K562 (cell line): Measurements from ENCODE around the gene C1QC. TPM values are rescaled to one million over a fixed set of nuclear protein-coding genes. Genes with fewer than 3 reads are reported as not detected.

Experiments
- ATAC-seq: fragments of 200-7000 bp; cut with Tn5 transposase; 3 replicates; pipeline ENCODE4 v1.9.1; 2020; ENCODE audit warnings: moderate library complexity
- BruUV-seq: library from RNA; stranded (reverse); fragments of 400-500 nt; replicated peaks from 2 replicates; lab custom pipeline; 2021; lab: Mats Ljungman, UMichigan
- CTCF ChIA-PET: fragments of 300-600 bp; formaldehyde crosslinking; extraction: SDS; loops from one replicate; lab custom pipeline; 2021; ENCODE audit warnings: low intra/inter-chr PET ratio; lab: Yijun Ruan, JAX
- POLR2A ChIA-PET: fragments of 300-600, 350-650 bp; sonication (Branson Sonifier 250); formaldehyde crosslinking; extraction: SDS; loops from one replicate; lab custom pipeline; 2021; ENCODE audit warnings: antibody characterized with exemption, inconsistent platforms; lab: Yijun Ruan, JAX
- DNase-seq, 4 experiments: peaks; one replicate each; pipeline versions ENCODE4 v3.0.0 to v3.0.0-alpha.2; 2011 to 2018; ENCODE audit warnings: low spot score in 3 of 4, mixed read lengths in 3 of 4; ENCODE audit errors: extremely low read depth in 1 of 4
- FAIRE-seq: peaks from 2 replicates; lab custom pipeline; 2011; peaks lifted over from hg19 to GRCh38; lab: Jason Lieb, UNC
- H2AFZ ChIP-seq: 2 replicates; pipeline ENCODE4 v1.6.0; 2011; ENCODE audit warnings: low read depth, low read length, control low read depth, inconsistent platforms
- H3K27ac ChIP-seq: fragments of 200-600 bp; 3 replicates; pipeline ENCODE4 v1.8.0; 2011; ENCODE audit warnings: low read depth, mild to moderate bottlenecking, control low read depth, inconsistent platforms, low read length, moderate library complexity, mixed read lengths; ENCODE audit errors: extremely low read depth
- H3K27me3 ChIP-seq, 2 experiments: fragments of 300-600 bp in 1 of 2; 2 replicates in 1 of 2; 3 replicates in 1 of 2; pipeline versions ENCODE4 v1.6.0 to v1.8.0; 2011; ENCODE audit warnings: inconsistent platforms in 2 of 2, low read length in 2 of 2, mild to moderate bottlenecking in 1 of 2, mixed read lengths in 1 of 2, moderate library complexity in 1 of 2; ENCODE audit not compliant: control insufficient read depth in 2 of 2, insufficient read depth in 2 of 2
- H3K36me3 ChIP-seq: fragments of 300-600 bp; 3 replicates; pipeline ENCODE4 v1.8.0; 2011; ENCODE audit warnings: mild to moderate bottlenecking, low read length, inconsistent platforms; ENCODE audit not compliant: control insufficient read depth, insufficient read depth
- H3K4me1 ChIP-seq, 2 experiments: fragments of 200-600 bp in 1 of 2; replicated peaks in 1 of 2; 2 replicates in 1 of 2; 3 replicates in 1 of 2; pipeline versions ENCODE4 v1.5.1 to v1.8.0; 2011; ENCODE audit warnings: inconsistent platforms in 2 of 2, low read length in 2 of 2, mild to moderate bottlenecking in 1 of 2, mixed read lengths in 1 of 2, moderate library complexity in 1 of 2; ENCODE audit not compliant: control insufficient read depth in 2 of 2, insufficient read depth in 2 of 2
- H3K4me2 ChIP-seq: 2 replicates; pipeline ENCODE4 v1.6.1; 2011; ENCODE audit warnings: low read length, control low read depth, inconsistent platforms, mixed read lengths; ENCODE audit not compliant: insufficient read depth
- H3K4me3 ChIP-seq: fragments of 200-600 bp; sonication (generic), shearing (Covaris generic); 2 replicates; pipeline ENCODE4 v1.5.1; 2016; ENCODE audit warnings: control low read depth, inconsistent platforms
- H3K79me2 ChIP-seq: fragments of 200-600 bp; 3 replicates; pipeline ENCODE4 v1.8.0; 2011; ENCODE audit warnings: low read length, inconsistent platforms; ENCODE audit not compliant: control insufficient read depth, insufficient read depth
- H3K9ac ChIP-seq, 2 experiments: 2 replicates each; pipeline versions ENCODE4 v1.6.0 to v1.6.1; 2011; ENCODE audit warnings: low read depth in 2 of 2, low read length in 2 of 2, control low read depth in 1 of 2, inconsistent platforms in 1 of 2, mild to moderate bottlenecking in 1 of 2, mixed read lengths in 1 of 2; ENCODE audit not compliant: insufficient read depth in 1 of 2
- H3K9me1 ChIP-seq: one replicate; pipeline ENCODE4 v1.6.0; 2011; ENCODE audit warnings: inconsistent platforms, mild to moderate bottlenecking, low read length, moderate library complexity; ENCODE audit not compliant: control insufficient read depth, insufficient read depth
- H3K9me3 ChIP-seq: replicated peaks from 2 replicates; pipeline ENCODE4 v1.5.1; 2011; ENCODE audit warnings: low read depth, low read length, inconsistent platforms; ENCODE audit not compliant: control insufficient read depth, insufficient read depth
- H4K20me1 ChIP-seq: replicated peaks from 2 replicates; pipeline ENCODE4 v1.6.1; 2011; ENCODE audit warnings: low read length, inconsistent platforms, mixed read lengths; ENCODE audit not compliant: control insufficient read depth, insufficient read depth
- BRCA1 ChIP-seq, 2 experiments: fragments of 450-650 bp in 1 of 2; sonication (generic) in 1 of 2; formaldehyde crosslinking in 1 of 2; IDR thresholded peaks; 2 replicates each; pipeline versions ENCODE4 v1.5.0 to v1.6.1; 2017 to 2020; ENCODE audit warnings: mild to moderate bottlenecking in 1 of 2, missing genetic modification reagents in 1 of 2
- CEBPB ChIP-seq: fragments of 450-650 bp; IDR thresholded peaks from 2 replicates; pipeline ENCODE4 v1.6.1; 2016; ENCODE audit warnings: missing genetic modification characterization, missing compliant biosample characterization
- RAD21 ChIP-seq, 2 experiments: fragments of 250-450 bp in 1 of 2; fragments of 450-650 bp in 1 of 2; sonication (Bioruptor Pico) in 1 of 2; formaldehyde crosslinking in 1 of 2; IDR thresholded peaks in 1 of 2; conservative IDR thresholded peaks in 1 of 2; 2 replicates each; pipeline versions ENCODE4 v1.4.0 to v1.8.0; 2020 to 2022; ENCODE audit warnings: mild to moderate bottlenecking in 2 of 2, moderate library complexity in 1 of 2
- THAP7 ChIP-seq: fragments of 250-450 bp; sonication (Bioruptor Pico); IDR thresholded peaks from 2 replicates; pipeline ENCODE4 v1.5.0; 2021
- ZNF75A ChIP-seq: fragments of 450-650 bp; formaldehyde crosslinking; IDR thresholded peaks from 2 replicates; pipeline ENCODE4 v1.4.0; 2020; ENCODE audit warnings: mild to moderate bottlenecking
- WGBS: fragments of 100-300 bp; shearing (Covaris generic); methylation state at CpG from one replicate; pipeline ENCODE4 v1.1.6; 2016; ENCODE audit warnings: low coverage, mixed read lengths; ENCODE audit not compliant: insufficient coverage; ENCODE audit errors: missing lambda C conversion rate; 5-methylcytosine and 5-hydroxymethylcytosine counted together
- in situ Hi-C: fragments of 300-500 bp; cut with MboI; formaldehyde crosslinking; loops from 4 replicates; pipeline ENCODE4 v1.15.0; 2018; ENCODE audit warnings: inconsistent platforms, mixed read lengths
- intact Hi-C: fragments of 100-400 bp; cut with micrococcal nuclease; formaldehyde crosslinking; loops from 2 replicates; pipeline ENCODE4 v1.14.2; 2022
- polyA plus RNA-seq, 8 experiments: library from polyadenylated mRNA; depleted of rRNA in 4 of 8; stranded (reverse) in 5 of 8; unstranded in 3 of 8; fragments of >200 nt; fragmentation: Nextera tagmentation in 2 of 8; fragmentation: Illumina TruSeq in 1 of 8; extraction: Ambion mirVana in 2 of 8; extraction: Trizol in 1 of 8; gene quantifications; 2 replicates each; pipeline versions ENCODE4 v1.2.1 to v1.2.3, GENCODE V29; 2011 to 2014; ENCODE audit warnings: inconsistent platforms in 1 of 8, missing spikeins in 1 of 8
- total RNA-seq, 7 experiments: library from RNA; depleted of rRNA in 6 of 7; stranded (reverse); fragments of >200 nt in 6 of 7; fragmentation: Illumina TruSeq in 2 of 7; extraction: Trizol in 2 of 7; gene quantifications; 2 replicates each; pipeline versions ENCODE4 v1.2.1 to v1.2.3, GENCODE V29; 2011 to 2021; ENCODE audit warnings: low replicate concordance in 1 of 7

C1QC gene
- total and polyA plus RNA-seq, 9 of the 15 experiments (the other 6 are each of a cell fraction or from before 2014, with no cell fraction given), result 0.69 TPM; not detected in 8

GRCh38 chr1:22636927-22637326, 6.5 kb upstream of the C1QC start:
- no peaks in the 10 kb centered on the region for H3K9me1 ChIP-seq
- H4K20me1 ChIP-seq, result peaks cover 21% of the 10 kb centered on the region; the same call in 1 of the 2 replicates
- TF ChIP-seq RAD21 (CRISPR knock-in tag; conservative IDR thresholded peaks at IDR 0.05 in 1 of 2, IDR thresholded peaks at IDR 0.05 in 1 of 2), result peak in 1 of 2 experiments; percentile 14; a peak in 1 of 4 replicates
- TF ChIP-seq BRCA1 (IDR thresholded peaks at IDR 0.05), result no peak
- TF ChIP-seq BRCA1 (CRISPR knock-in tag; IDR thresholded peaks at IDR 0.05), result no peak
- no peak for TF ChIP-seq THAP7 (CRISPR knock-in tag)
- no peak for TF ChIP-seq CEBPB
- no peak for TF ChIP-seq ZNF75A
- in situ Hi-C loops, result no loop called here
- H3K36me3 ChIP-seq, result no peaks in the 10 kb centered on the region
- peaks cover 4 to 33% of the 10 kb centered on the region in 2 experiments; a peak in 3 of 5 replicates for H3K27me3 ChIP-seq
- no peaks in the 10 kb centered on the region for H3K9me3 ChIP-seq
- no TSS peak for BruUV-seq
- H2AFZ ChIP-seq, result no peak overlapping the region
- no peaks in the 10 kb centered on the region for H3K79me2 ChIP-seq
- ChIA-PET POLR2A (interaction anchor here (0.6 to 1.3 kb wide), 4 partner anchors 10 to 110 kb away, joined by 4 to 5 read pairs (median 4); no protein-coding TSS in a partner anchor), CTCF (no interaction called here)
- peaks cover 0 to 10% of the 10 kb centered on the region in 2 experiments; a peak in 3 of 5 replicates for H3K4me1 ChIP-seq
- WGBS, result 0% methylated on average over 6 of the region's 6 CpGs
- no peak overlapping the region for H3K4me2 ChIP-seq
- no peak for ATAC-seq
- FAIRE-seq, result no peak
- no peak overlapping the region for H3K27ac ChIP-seq
- intact Hi-C loops, result no loop called here
- H3K4me3 ChIP-seq, result no peak overlapping the region
- DNase-seq, result no peak
- H3K9ac ChIP-seq, result no peak overlapping the region
